Measurements from ENCODE around the gene MYOM3. TPM values are rescaled to one million over a fixed set of nuclear protein-coding genes. Genes with fewer than 3 reads are reported as not detected.

MYOM3 gene
- total RNA-seq, 1 experiment from 2014 or later, result 7.9 TPM

- TF ChIP-seq ZBTB33 (IDR thresholded peaks at IDR 0.05; ENCODE audit: extremely low read depth, insufficient replicate concordance, low read length) (no peak), TCF7L2 (IDR thresholded peaks at IDR 0.05; ENCODE audit: borderline replicate concordance, extremely low read depth, insufficient read depth, insufficient read length) (no peak), JUND (IDR thresholded peaks at IDR 0.05) (no peak), EZH2 (IDR thresholded peaks at IDR 0.05) (no peak)
Observed at GRCh38 chr1:24089027-24089742, 22.8 kb downstream of the MYOM3 start (continued).

- no peaks in the 10 kb centered on the region for H3K9me3 ChIP-seq (ENCODE audit: control insufficient read depth in 1 of 2, insufficient read depth in 1 of 2, low read depth in 1 of 2, low read length in 2 of 2)
- ChIA-PET POLR2A (no interaction called here), RAD21 (ENCODE audit: low non-redundant PET in 1 of 2, low total read pairs in 2 of 2, uncharacterized antibody in 2 of 2, unreplicated experiment in 2 of 2) (no interaction called here), CTCF (no interaction called here)
- intact Hi-C loops (cut with micrococcal nuclease), result no loop called here
- no peaks in the 10 kb centered on the region for H3K27me3 ChIP-seq (ENCODE audit: insufficient read depth, low read length)
- H4K20me1 ChIP-seq (ENCODE audit: insufficient read depth), result no peaks in the 10 kb centered on the region
- no peaks in the 10 kb centered on the region for H3K79me2 ChIP-seq (ENCODE audit: insufficient read depth, low read length)
- ATAC-seq (no peak), DNase-seq (ENCODE audit: low read depth, low spot score) (no peak)
- H3K4me1 ChIP-seq (ENCODE audit: control insufficient read depth in 1 of 2, insufficient read depth in 2 of 2, low read length in 2 of 2), result no peaks in the 10 kb centered on the region
- no peaks in the 10 kb centered on the region for H3K36me3 ChIP-seq (ENCODE audit: control insufficient read depth in 1 of 2, insufficient read depth in 2 of 2, low read length in 2 of 2)
- no peak overlapping the region for H3K9ac ChIP-seq (ENCODE audit: low read length)
- H3K27ac ChIP-seq (ENCODE audit: low read depth, low read length), result no peak overlapping the region
- H2AFZ ChIP-seq (ENCODE audit: low read depth, low read length, poor library complexity, severe bottlenecking), result no peak overlapping the region
- H3K4me3 ChIP-seq (replicated peaks in 1 of 2; ENCODE audit: low read depth in 1 of 2, low read length in 2 of 2), result no peak overlapping the region
- BruUV-seq (replicated peaks), result no TSS peak
- no peaks in the 10 kb centered on the region for H3K9me2 ChIP-seq (ENCODE audit: insufficient read depth)
- no peak overlapping the region for H3K4me2 ChIP-seq (ENCODE audit: low read length)
- TF ChIP-seq MAX (IDR thresholded peaks at IDR 0.05), result no peak
- no peak for TF ChIP-seq POLR2A (IDR thresholded peaks at IDR 0.05; ENCODE audit: borderline replicate concordance, extremely low read depth, insufficient read depth, insufficient read length)
- TF ChIP-seq POLR2AphosphoS5 (IDR thresholded peaks at IDR 0.05; ENCODE audit: low read depth, low read length), result no peak
- TF ChIP-seq EZH2 (IDR thresholded peaks at IDR 0.05), result no peak
- TF ChIP-seq SP1 (IDR thresholded peaks at IDR 0.05; ENCODE audit: low read depth), result no peak
- no peak for TF ChIP-seq EGR1 (IDR thresholded peaks at IDR 0.05; ENCODE audit: low read depth)
- TF ChIP-seq CBX3 (IDR thresholded peaks at IDR 0.05; ENCODE audit: low read depth), result no peak
- no peak for TF ChIP-seq SRF (IDR thresholded peaks at IDR 0.05; ENCODE audit: low read depth)
- no peak for TF ChIP-seq SIN3A (IDR thresholded peaks at IDR 0.05; ENCODE audit: low read depth)
- no peak for TF ChIP-seq REST (IDR thresholded peaks at IDR 0.05; ENCODE audit: low read depth)
- TF ChIP-seq ZFX (IDR thresholded peaks at IDR 0.05), result no peak
Observed at GRCh38 chr1:24086466-24086865, 25.5 kb downstream of the MYOM3 start.
